ENCODE data around the gene PRR15L. TPM values are rescaled to one million over a fixed set of nuclear protein-coding genes. Genes with fewer than 3 reads are reported as not detected.

PRR15L gene
- total RNA-seq, 3 donors from 2014 or later (not counting 1 experiment from before 2014, with no cell fraction given) = not detected

DNA sequence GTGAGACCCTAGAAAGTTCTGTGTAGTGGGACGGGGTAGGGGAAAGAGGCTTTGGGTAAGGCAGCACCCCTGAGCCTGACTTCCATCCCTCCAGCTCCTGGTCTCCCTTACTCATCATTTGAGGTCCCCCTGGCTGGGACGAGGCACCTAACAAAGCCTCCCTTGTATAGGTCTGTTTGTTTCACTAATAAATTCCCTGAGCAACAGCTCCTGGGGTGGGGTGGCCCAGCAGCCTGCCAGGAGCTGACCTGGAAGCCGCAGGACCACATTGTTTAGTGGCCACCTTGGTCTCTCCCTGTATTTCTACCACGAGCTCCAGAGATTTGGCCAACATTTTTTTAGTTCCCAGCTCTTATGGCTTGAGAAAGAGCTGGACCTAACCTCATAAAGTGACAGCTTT is 7.2 kb downstream of the PRR15L start:
- Mint-ChIP-seq H3K9me3 (no peaks in the 10 kb centered on the region), H3K4me3 (no peak overlapping the region), H3K27ac (no peak overlapping the region), H3K36me3 (no peaks in the 10 kb centered on the region), H3K27me3 (ENCODE audit: low read depth in 2 of 2) (no peaks in the 10 kb centered on the region), H3K4me1 (peaks cover 11 to 22% of the 10 kb centered on the region in 2 donors)
- Histone ChIP-seq H3K4me1 (ENCODE audit: control insufficient read depth, insufficient read depth, low read length) (peaks cover 28% of the 10 kb centered on the region), H3K27me3 (ENCODE audit: control insufficient read depth, insufficient read depth, low read length) (no peaks in the 10 kb centered on the region), H3K36me3 (ENCODE audit: control insufficient read depth, insufficient read depth, low read length) (peaks cover 6% of the 10 kb centered on the region), H3K27ac (ENCODE audit: low read length) (no peak overlapping the region), H3K4me3 (ENCODE audit: low read length) (no peak overlapping the region), H3K9me3 (ENCODE audit: control insufficient read depth, insufficient read depth, low read length) (no peaks in the 10 kb centered on the region)
- no peak for ATAC-seq
- intact Hi-C loops (cut with micrococcal nuclease) = no loop called here
- 79% methylated on average over 3 of the region's 4 CpGs for WGBS (ENCODE audit: insufficient coverage)
- DNase-seq = no peak
- TF ChIP-seq, protein P1, sequence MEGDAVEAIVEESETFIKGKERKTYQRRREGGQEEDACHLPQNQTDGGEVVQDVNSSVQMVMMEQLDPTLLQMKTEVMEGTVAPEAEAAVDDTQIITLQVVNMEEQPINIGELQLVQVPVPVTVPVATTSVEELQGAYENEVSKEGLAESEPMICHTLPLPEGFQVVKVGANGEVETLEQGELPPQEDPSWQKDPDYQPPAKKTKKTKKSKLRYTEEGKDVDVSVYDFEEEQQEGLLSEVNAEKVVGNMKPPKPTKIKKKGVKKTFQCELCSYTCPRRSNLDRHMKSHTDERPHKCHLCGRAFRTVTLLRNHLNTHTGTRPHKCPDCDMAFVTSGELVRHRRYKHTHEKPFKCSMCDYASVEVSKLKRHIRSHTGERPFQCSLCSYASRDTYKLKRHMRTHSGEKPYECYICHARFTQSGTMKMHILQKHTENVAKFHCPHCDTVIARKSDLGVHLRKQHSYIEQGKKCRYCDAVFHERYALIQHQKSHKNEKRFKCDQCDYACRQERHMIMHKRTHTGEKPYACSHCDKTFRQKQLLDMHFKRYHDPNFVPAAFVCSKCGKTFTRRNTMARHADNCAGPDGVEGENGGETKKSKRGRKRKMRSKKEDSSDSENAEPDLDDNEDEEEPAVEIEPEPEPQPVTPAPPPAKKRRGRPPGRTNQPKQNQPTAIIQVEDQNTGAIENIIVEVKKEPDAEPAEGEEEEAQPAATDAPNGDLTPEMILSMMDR (IDR thresholded peaks at IDR 0.05) = no peak

DNA sequence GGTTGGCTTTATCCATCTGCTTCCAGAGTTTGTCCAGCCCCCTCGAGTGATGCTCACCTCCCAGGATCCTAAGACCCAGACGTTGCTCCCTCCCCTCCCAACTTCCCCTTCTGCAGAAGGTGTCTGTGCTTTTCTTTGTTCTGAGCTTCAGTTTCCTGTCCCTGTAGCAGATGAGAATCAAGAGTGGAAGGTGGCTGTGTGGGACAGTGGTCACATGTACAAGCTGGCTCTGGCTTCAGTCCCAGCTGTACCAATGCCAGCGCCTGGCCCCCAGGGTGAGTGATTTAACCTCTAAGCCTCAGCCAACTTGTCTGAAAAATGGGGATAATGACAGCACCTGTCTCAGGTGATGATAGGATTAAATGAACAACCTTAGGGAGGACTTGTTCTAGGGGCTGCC is 7.7 kb downstream of the PRR15L start:
- ATAC-seq (no peak), DNase-seq (peak in 1 of 2 donors; percentile 53)
- no peaks in the 10 kb centered on the region for H3K9me3 ChIP-seq (ENCODE audit: control insufficient read depth, insufficient read depth, low read length)
- no peak overlapping the region for H3K4me3 Mint-ChIP-seq
- H3K36me3 Mint-ChIP-seq = no peaks in the 10 kb centered on the region
- 52% methylated on average over 3 of the region's 3 CpGs for WGBS (ENCODE audit: insufficient coverage)
- H3K4me1 Mint-ChIP-seq = peaks cover 16 to 27% of the 10 kb centered on the region in 2 donors
- no peak overlapping the region for H3K27ac ChIP-seq (ENCODE audit: low read length)
- no peaks in the 10 kb centered on the region for H3K27me3 ChIP-seq (ENCODE audit: control insufficient read depth, insufficient read depth, low read length)
- TF ChIP-seq, protein P1 (IDR thresholded peaks at IDR 0.05) = no peak
- no peaks in the 10 kb centered on the region for H3K9me3 Mint-ChIP-seq
- no peaks in the 10 kb centered on the region for H3K27me3 Mint-ChIP-seq (ENCODE audit: low read depth in 2 of 2)
- no peak overlapping the region for H3K4me3 ChIP-seq (ENCODE audit: low read length)
- H3K36me3 ChIP-seq (ENCODE audit: control insufficient read depth, insufficient read depth, low read length) = peaks cover 6% of the 10 kb centered on the region
- peak overlapping the region in 1 of 2 donors; percentile 83 for H3K27ac Mint-ChIP-seq
- intact Hi-C loops (cut with micrococcal nuclease) = loop anchor here (2.0 to 10.0 kb wide), 4 partner anchors 21 to 155 kb away; partner anchors contain the start of genes CBX1, CDK5RAP3, LRRC46 and MRPL10
- H3K4me1 ChIP-seq (ENCODE audit: control insufficient read depth, insufficient read depth, low read length) = peaks cover 33% of the 10 kb centered on the region

DNA sequence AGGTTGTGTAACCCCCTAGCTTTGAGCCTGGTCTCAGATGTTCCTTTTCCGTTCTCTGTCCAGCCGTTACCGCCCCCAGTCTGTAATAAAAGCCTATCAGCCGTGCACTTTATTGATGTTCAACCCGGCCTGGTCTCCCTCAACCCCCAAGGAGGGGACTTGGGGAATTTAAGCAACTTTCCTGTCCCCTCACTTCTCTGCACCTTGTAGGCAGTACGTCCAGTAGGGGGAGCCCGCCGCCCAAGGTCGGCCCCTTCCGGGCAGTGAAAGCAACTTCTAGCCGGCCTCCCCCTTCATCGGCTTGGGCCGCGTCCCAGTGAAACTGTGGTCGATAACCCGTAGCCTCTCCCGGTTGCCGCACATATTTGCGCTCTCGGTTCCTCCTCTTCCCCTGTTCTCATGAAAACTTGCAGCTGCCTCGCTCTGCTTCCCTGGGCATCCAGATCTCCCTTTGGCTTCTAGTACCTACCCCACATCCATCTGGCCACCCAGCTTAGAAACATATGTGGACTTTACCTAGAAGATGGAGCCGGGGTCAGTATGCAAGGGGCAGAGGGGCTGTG is 8.4 kb downstream of the PRR15L start:
- peak; percentile 76 to 80 (median 79) for ATAC-seq
- H3K4me3 ChIP-seq (ENCODE audit: low read length) = peak overlapping the region; percentile 18

More for the DNA sequence above, 8.4 kb downstream of the PRR15L start:
- H3K36me3 ChIP-seq (ENCODE audit: control insufficient read depth, insufficient read depth, low read length) = peaks cover 6% of the 10 kb centered on the region
- Mint-ChIP-seq H3K4me1 (peaks cover 20 to 34% of the 10 kb centered on the region in 2 donors), H3K4me3 (peak overlapping the region; percentile 51), H3K9me3 (no peaks in the 10 kb centered on the region), H3K27me3 (ENCODE audit: low read depth in 2 of 2) (no peaks in the 10 kb centered on the region), H3K27ac (peak overlapping the region; percentile 66 to 83), H3K36me3 (no peaks in the 10 kb centered on the region)
- H3K4me1 ChIP-seq (ENCODE audit: control insufficient read depth, insufficient read depth, low read length) = peaks cover 39% of the 10 kb centered on the region
- no peaks in the 10 kb centered on the region for H3K27me3 ChIP-seq (ENCODE audit: control insufficient read depth, insufficient read depth, low read length)
- WGBS (ENCODE audit: insufficient coverage) = 14% methylated on average over 22 of the region's 22 CpGs
- no peaks in the 10 kb centered on the region for H3K9me3 ChIP-seq (ENCODE audit: control insufficient read depth, insufficient read depth, low read length)
- intact Hi-C loops (cut with micrococcal nuclease) = loop anchor here (2.0 to 10.0 kb wide), 4 partner anchors 22 to 156 kb away; partner anchors contain the start of genes CBX1, CDK5RAP3, LRRC46 and MRPL10
- TF ChIP-seq, protein P1 (IDR thresholded peaks at IDR 0.05) = peak; percentile 97
- peak overlapping the region; percentile 41 for H3K27ac ChIP-seq (ENCODE audit: low read length)
- DNase-seq = peak; percentile 81 to 82

Data from natural killer cell (primary cell).